ENCODE results near the gene MOB2.

GRCh38 chr11:1466784-1467183 is 19.8 kb downstream of the MOB2 start:
- TF ChIP-seq POLR2AphosphoS5 (IDR thresholded peaks at IDR 0.05) (no peak), POLR2A (IDR thresholded peaks at IDR 0.05) (no peak)
- TF ChIP-seq, protein P1, sequence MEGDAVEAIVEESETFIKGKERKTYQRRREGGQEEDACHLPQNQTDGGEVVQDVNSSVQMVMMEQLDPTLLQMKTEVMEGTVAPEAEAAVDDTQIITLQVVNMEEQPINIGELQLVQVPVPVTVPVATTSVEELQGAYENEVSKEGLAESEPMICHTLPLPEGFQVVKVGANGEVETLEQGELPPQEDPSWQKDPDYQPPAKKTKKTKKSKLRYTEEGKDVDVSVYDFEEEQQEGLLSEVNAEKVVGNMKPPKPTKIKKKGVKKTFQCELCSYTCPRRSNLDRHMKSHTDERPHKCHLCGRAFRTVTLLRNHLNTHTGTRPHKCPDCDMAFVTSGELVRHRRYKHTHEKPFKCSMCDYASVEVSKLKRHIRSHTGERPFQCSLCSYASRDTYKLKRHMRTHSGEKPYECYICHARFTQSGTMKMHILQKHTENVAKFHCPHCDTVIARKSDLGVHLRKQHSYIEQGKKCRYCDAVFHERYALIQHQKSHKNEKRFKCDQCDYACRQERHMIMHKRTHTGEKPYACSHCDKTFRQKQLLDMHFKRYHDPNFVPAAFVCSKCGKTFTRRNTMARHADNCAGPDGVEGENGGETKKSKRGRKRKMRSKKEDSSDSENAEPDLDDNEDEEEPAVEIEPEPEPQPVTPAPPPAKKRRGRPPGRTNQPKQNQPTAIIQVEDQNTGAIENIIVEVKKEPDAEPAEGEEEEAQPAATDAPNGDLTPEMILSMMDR (IDR thresholded peaks at IDR 0.05): no peak

All from prostate gland (tissue), 2 donors.